ENCODE data around the gene XRCC4.

XRCC4 gene

GRCh38 chr5:83069096-83069799 lies 8.1 kb upstream of the XRCC4 start:
- Histone ChIP-seq H3K4me3 (ENCODE audit: severe bottlenecking) (no peak overlapping the region), H3K36me3 (ENCODE audit: low read depth) (peaks cover 68% of the 10 kb centered on the region), H3K4me1 (ENCODE audit: insufficient read depth, poor library complexity, severe bottlenecking) (peaks cover 6% of the 10 kb centered on the region), H3K9me3 (ENCODE audit: severe bottlenecking) (no peaks in the 10 kb centered on the region), H3K27ac (ENCODE audit: poor library complexity, severe bottlenecking) (no peak overlapping the region), H3K27me3 (ENCODE audit: insufficient read depth, poor library complexity, severe bottlenecking) (no peaks in the 10 kb centered on the region)
- ATAC-seq (ENCODE audit: low read depth) (no peak), DNase-seq (ENCODE audit: low spot score) (no peak)
- TF ChIP-seq CTCF (IDR thresholded peaks at IDR 0.05; ENCODE audit: poor library complexity, severe bottlenecking), result no peak

DNA sequence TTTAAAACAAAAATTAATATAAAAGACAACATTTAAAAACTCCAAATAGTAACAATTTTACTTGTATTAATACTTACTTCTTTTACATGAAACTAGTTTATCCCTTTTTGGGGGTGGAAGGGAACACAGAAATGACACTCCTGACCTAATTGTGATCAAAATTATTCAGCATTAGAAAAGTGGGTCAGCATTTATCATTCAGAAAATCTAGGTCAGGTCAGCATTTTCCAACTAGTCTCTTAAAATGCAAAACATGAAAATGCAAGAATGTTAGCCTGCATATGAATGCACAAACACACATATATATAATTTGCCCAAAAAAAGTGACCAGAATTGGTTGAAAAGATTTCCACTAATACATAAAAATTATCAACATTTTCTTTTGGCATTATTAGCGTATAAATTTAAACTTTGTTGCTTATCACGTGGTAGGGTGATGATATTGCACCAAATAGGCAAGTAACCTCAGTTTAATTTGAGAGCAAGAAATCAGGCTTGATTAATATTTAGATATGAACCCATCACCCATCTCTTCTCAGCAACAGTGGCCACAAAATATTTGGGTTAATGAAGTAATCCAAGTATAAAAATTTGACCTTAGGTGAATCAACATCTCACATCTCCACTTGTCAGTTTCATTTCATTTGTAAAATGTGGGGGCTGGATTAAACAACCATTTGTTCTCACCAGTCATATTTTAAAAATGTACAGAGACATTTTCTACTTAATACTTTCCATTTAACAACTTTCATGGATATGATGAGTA lies 5.9 kb upstream of the XRCC4 start:
- H3K4me1 ChIP-seq (ENCODE audit: insufficient read depth, poor library complexity, severe bottlenecking), result peaks cover 6% of the 10 kb centered on the region
- DNase-seq (ENCODE audit: low spot score) (no peak), ATAC-seq (ENCODE audit: low read depth) (no peak)
- TF ChIP-seq CTCF (IDR thresholded peaks at IDR 0.05; ENCODE audit: poor library complexity, severe bottlenecking), result no peak
- H3K9me3 ChIP-seq (ENCODE audit: severe bottlenecking), result no peaks in the 10 kb centered on the region
- H3K27ac ChIP-seq (ENCODE audit: poor library complexity, severe bottlenecking), result no peak overlapping the region
- H3K36me3 ChIP-seq (ENCODE audit: low read depth), result peaks cover 65% of the 10 kb centered on the region
- H3K4me3 ChIP-seq (ENCODE audit: severe bottlenecking), result no peak overlapping the region
- H3K27me3 ChIP-seq (ENCODE audit: insufficient read depth, poor library complexity, severe bottlenecking), result no peaks in the 10 kb centered on the region

DNA sequence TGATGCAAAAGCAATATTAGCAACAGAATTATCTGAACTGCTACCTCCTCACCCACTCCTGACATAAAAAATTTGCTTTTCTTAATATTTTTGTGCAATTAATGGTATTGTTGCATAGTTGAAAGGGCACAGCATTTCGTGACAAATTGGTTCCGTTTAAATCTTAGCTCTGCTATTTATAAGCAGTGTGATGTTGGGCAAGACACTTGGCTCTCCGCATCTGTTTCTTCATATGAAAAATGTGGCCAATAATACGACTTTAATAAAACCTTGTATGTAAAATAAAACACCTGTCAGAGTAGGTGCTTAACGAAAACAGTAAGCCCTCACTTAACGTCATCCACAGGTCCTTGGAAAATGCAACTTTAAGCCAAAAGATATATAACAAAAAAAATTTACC lies 4.4 kb upstream of the XRCC4 start:
- no peak for TF ChIP-seq CTCF (IDR thresholded peaks at IDR 0.05; ENCODE audit: poor library complexity, severe bottlenecking)
- Histone ChIP-seq H3K4me3 (ENCODE audit: severe bottlenecking) (no peak overlapping the region), H3K9me3 (ENCODE audit: severe bottlenecking) (no peaks in the 10 kb centered on the region), H3K27ac (ENCODE audit: poor library complexity, severe bottlenecking) (no peak overlapping the region), H3K36me3 (ENCODE audit: low read depth) (peaks cover 61% of the 10 kb centered on the region), H3K4me1 (ENCODE audit: insufficient read depth, poor library complexity, severe bottlenecking) (peaks cover 6% of the 10 kb centered on the region), H3K27me3 (ENCODE audit: insufficient read depth, poor library complexity, severe bottlenecking) (no peaks in the 10 kb centered on the region)
- ATAC-seq (ENCODE audit: low read depth) (no peak), DNase-seq (ENCODE audit: low spot score) (no peak)

DNA sequence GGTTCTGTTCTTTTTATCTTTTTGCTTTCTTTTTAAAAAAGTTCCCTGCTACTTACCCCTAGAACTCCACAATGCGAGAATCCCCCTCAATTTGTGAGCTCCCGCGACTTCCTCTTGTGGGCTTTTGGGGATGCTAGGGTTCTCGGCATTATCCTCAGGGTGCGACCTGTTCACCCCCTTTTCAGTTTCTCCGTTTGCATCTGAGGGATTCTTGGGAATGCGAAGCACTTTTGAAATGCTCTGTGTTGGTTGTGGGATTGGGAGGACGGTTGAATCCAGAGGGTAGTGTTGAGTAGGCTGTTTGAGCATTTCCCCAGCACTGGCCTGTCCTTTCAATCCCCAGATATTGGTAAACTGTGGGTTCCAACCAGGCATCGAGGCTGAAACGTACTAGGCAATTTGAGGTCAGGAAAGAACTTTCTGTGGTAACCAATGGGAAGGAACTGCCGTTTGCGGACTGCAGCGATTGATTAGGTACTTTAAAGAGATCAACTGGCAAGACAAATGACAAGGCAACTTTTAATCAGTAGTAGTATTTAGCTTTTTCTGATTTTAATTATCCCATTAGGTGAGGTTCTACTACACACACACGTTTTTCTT lies 415 bp downstream of the XRCC4 start:
- Histone ChIP-seq H3K4me1 (ENCODE audit: insufficient read depth, poor library complexity, severe bottlenecking) (peaks cover 12% of the 10 kb centered on the region), H3K4me3 (ENCODE audit: severe bottlenecking) (peak overlapping the region; percentile 67), H3K27me3 (ENCODE audit: insufficient read depth, poor library complexity, severe bottlenecking) (no peaks in the 10 kb centered on the region), H3K27ac (ENCODE audit: poor library complexity, severe bottlenecking) (peak overlapping the region; percentile 66), H3K9me3 (ENCODE audit: severe bottlenecking) (no peaks in the 10 kb centered on the region), H3K36me3 (ENCODE audit: low read depth) (peaks cover 27% of the 10 kb centered on the region)
- DNase-seq (ENCODE audit: low spot score) (no peak), ATAC-seq (ENCODE audit: low read depth) (peak; percentile 17)
- TF ChIP-seq CTCF (IDR thresholded peaks at IDR 0.05; ENCODE audit: poor library complexity, severe bottlenecking), result no peak
